GM19397 (cell line): Measurements from ENCODE around the gene HS6ST2.

Experiments
- ATAC-seq: cut with Tn5 transposase; IDR thresholded peaks from one replicate; pipeline ENCODE4 v1.9.1; 2021; ENCODE audit warnings: mild to moderate bottlenecking, moderate library complexity; ENCODE audit not compliant: unreplicated experiment

HS6ST2 gene

DNA sequence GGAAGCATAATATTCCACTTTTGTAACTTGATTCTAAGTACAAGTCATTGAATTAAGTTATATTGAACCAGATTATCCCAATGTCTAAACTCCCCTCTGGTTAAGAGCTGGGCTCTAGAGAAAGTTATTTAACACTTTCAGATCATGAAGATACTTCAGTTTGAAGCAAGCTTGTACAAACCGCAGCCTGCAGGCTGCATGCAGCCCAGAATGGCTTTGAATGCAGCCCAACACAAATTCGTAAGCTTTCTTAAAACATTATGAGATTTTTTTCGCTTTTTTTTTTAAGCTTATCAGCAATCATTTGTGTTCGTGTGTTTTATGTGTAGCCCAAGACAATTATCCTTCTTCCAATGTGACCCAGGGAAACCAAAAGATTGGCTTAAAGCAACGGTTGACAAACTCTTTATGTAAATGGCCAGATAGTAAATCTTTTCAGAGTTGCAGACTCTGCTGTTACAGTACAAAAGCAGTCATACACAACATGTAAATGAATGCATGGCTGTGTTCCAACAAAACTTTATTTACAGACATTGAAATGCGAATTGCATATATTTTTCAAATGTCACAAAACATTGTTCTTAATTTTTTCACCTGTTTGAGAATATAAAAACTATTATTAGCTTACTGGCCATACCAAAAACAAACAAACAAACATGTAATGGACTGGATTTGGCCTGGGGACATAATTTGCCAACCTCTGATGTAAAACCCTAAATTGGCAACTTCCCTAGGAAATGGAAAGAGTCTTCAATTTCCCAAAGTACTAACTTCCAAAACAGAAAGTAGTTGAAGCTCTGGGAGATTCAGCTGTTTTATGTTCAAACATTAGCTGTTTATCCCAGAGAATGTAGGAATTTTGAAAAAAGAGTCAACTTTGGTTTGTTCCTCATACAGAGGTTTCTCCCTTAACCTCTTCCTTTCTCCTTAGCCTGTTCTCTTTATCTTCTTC is 268.5 kb downstream of the HS6ST2 start:
- ATAC-seq: no peak

- no peak for ATAC-seq
Observed at GRCh38 chrX:132685276-132685675, 273.2 kb downstream of the HS6ST2 start.

DNA sequence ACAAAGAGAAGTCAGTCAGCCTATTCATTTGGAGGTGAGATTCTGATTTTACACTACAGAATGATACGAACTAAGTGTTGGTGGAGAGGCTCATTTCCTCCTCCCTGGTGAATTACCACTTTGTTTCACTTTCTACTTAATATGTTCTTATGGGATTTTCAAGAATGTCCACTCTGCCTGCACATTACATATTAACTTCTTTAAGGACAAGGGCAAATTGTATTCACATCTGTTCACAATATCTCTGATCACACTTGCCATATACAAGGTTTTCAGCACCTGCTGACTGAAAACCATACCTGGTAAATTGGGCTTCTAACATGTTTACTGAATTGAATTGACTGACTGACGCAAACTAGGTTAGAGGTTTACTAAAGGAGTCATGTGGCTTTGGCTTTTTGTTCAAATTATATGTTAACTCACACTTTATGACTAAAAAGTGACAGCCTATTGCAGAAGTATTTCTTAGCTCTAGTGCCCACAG is 281.2 kb downstream of the HS6ST2 start:
- ATAC-seq: no peak

- ATAC-seq: no peak
Observed at GRCh38 chrX:132676561-132677186, 281.8 kb downstream of the HS6ST2 start.

GRCh38 chrX:132676102-132676501 is 282.3 kb downstream of the HS6ST2 start:
- no peak for ATAC-seq

DNA sequence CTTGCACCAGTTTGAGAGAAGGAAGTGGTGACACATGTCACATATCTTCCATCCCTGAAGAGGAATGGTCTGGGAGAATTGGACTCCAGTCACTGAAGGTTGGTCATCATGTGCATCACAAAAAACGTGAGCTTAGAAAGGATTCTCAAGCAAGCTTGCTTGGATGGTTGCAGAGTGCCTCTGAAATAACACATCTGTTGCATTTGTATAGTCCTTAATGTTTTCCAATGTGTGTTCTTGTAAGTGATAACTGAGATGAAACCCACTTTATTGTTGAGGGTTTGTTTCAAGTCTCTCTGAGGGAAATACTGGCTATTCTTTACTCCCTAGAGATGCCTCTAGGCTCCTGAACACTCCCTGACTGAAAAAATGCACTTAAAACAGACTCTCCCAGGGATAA is 285.1 kb downstream of the HS6ST2 start:
- no peak for ATAC-seq

DNA sequence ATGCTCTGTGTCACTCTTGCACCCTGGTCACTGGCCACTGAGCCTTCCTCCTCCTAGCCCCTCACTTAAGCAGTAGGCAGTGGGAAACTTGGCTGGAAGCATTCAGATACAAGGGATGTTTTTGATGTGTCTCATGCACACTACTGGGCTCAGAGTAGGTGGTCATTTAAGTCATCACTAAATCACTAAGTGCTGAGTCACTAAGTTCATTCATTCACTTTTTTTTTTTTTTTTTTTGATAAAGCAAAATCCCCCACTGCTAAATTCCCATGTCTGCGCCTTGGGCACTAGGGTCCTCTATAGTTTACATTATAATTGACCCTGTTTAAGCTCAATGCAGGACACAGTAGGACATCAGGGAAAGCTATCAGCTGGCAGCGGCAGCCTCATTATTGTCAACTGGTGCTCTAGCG is 287.2 kb downstream of the HS6ST2 start:
- ATAC-seq: no peak

GRCh38 chrX:132669142-132669541 is 289.3 kb downstream of the HS6ST2 start:
- ATAC-seq: no peak

DNA sequence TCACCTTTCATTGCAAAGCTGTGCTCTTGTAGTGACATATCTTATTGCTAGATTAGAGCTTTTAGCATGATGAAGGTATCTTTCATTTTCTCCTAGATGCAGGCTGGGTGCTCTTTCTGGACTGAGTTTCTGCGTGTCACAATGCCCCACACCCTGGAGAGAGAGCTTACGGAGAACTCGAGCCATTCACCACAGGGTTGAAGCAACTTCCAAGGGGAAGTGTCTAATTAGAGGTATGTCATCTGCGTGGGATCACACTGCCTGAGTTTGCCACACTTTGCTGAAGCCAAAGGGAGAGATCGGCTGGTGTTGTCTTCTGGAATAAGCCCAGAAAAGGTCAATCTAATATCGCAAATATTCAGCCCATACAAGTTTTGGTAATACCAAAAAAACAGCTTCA is 290.3 kb downstream of the HS6ST2 start:
- ATAC-seq: no peak

DNA sequence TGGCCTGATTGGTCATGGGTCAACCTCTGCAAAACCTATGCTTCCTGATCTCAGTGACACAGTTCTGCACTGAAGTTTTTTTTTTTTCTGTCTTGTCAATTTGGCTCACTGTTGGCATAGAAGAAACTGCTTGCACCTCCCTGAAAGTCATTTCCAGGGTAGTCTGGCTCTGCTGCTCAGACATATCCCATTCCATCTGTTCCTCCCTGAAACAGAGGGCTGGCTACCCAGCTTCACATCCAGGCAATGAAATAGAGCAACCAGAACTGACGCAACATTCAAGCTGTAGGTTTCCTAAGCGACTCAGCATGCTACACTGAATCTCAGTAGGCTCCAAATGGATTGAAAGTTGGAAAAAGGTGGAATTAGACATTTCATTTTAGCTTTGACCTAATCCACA is 292.8 kb downstream of the HS6ST2 start:
- ATAC-seq: no peak

GRCh38 chrX:132664273-132664672 is 294.2 kb downstream of the HS6ST2 start:
- ATAC-seq: no peak

DNA sequence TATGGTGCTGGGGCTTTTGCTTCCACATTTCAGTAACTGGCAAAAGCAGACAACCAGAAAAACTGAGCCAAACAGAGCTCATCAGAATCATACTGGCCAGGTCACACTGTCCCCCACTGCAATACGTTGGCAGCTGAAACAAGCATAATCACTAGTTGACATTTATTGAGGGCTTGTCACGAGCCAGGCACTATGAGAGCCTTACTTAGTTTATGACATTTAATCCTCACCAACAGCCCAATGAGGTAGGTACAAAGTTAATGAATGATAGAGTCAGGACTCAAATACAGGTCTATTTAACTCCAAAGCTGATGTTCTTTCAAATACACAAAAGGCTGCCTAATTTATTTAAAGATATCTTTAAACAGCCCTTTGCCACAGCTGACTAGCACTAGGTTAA is 295.6 kb downstream of the HS6ST2 start:
- ATAC-seq: no peak

DNA sequence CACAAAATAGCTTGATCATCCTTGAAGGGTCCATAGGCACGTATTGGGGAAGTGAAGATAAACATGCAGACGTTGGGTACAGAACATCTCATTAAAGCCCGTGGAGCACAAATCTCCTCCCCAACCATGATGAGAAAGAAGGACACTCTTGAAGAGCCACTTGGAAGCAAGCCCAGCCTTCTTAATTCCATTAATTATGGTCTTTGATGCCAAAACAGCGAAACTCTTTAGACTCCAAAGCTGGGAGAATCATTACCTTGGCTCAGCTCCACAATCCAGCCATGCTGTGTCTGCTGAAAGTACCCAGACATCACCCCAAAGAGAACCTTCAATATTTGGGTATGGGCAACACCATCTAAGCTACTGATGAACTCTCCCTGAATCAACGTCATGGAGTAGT is 300.6 kb downstream of the HS6ST2 start:
- no peak for ATAC-seq

GRCh38 chrX:132652871-132653270 is 305.6 kb downstream of the HS6ST2 start:
- ATAC-seq: no peak

- no peak for ATAC-seq
Observed at GRCh38 chrX:132651421-132652086, 306.9 kb downstream of the HS6ST2 start.

- no peak for ATAC-seq
Observed at GRCh38 chrX:132648895-132649294, 309.5 kb downstream of the HS6ST2 start.

- ATAC-seq: no peak
Observed at GRCh38 chrX:132639446-132639845, 319.0 kb downstream of the HS6ST2 start.

DNA sequence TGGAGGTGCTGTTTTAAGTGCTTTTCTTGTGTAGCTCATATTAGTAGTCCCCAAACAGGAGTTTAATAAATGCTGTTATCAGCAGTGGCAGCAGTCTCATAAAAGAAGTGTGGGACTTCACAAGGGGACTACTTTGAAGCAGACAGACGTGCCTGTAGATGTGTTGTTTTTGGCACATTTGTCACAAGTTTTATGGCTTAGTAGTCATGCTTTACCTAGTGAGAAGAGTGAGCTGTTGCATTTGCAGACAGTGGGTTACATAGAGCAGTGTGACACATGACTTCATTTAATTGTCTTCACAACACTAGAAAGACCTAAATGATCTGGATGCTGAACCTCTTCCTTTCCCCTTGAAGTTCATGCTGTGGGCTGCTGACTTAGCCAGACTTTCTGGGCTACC is 320.1 kb downstream of the HS6ST2 start:
- no peak for ATAC-seq

DNA sequence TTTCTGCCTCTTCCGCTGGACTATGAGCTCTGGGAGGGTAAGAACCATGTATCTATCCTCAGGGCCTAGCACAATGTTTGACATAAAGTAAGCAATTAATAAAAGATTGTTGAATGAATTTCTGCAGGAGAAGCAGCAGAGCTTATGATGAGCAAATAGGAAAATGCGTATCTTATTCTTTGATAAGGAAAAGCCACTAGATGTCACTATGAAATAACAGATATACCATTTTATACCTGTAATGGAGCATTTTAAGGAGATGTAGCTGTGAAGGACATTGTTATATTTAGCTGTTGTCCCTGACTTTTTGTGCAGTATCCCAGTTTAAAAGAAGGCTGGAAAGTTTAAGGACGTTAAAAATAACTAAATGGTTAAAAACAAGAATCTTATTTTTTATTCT is 322.3 kb downstream of the HS6ST2 start:
- ATAC-seq: no peak

DNA sequence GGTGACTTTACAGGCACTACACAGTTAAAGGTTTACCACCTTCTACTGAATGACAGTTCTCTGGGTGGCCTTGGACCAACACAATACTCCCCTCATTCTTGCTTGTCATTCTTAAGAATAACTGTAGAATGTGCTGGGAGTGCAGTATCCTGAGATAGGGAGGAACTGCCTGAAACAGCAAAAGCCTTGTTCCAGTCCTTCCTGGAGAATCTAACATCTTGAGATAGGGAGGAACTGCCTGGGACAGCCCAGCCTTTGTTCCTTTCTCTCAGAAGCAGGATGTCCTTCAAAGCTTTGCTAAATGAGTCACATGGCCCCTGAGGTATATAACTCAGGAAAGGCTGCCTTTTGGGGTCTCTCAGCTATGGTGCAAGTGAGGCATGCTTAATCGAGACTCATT is 323.9 kb downstream of the HS6ST2 start:
- ATAC-seq: no peak

DNA sequence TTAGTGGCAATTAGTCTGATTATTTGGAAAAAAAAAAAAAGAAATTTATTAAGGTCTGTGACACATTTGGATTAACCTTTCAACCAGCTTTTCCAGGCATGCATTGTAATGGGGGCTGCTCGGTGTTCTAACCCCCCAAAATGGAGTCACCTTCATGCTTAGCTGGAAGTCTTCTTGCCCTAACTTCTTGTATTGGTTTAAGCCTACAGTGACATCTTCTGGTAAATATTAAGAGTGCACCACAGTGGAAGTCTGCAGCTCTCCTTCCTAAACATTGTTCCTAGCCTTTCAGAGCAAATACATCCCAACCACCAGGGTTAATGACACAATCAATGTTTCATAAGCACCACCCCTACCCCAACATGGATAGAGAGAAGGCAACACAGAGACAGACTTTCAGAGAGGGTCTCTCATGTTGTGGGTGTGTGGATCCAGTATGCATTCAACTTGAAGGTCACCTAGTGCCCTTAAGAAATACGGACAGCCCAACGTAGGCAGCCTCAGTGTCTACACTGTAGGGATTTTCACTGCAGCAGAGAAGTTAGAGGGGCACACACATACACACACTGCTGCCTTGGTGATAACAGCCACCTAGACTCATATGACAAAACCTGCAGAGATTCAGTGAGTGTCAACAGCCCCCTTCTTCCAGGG is 326.7 kb downstream of the HS6ST2 start:
- peak; percentile 55 for ATAC-seq
